Esophagus squamous epithelium (tissue), 4 donors: ENCODE data around the gene SLC12A2.

Source experiments
- POLR2A ChIP-seq, 4 donors: fragments of 450-650 bp; IDR thresholded peaks; one replicate each; pipeline ENCODE4 v1.6.1; 2017; ENCODE audit warnings: antibody characterized with exemption in 4 of 4, mild to moderate bottlenecking in 4 of 4, moderate library complexity in 3 of 4
- TF ChIP-seq, protein P1 (sequence below), 6 experiments: fragments of 450-650 bp in 4 of 6; fragments of 200-600 bp in 2 of 6; sonication (generic) in 2 of 6; IDR thresholded peaks; one replicate each; pipeline ENCODE4 v1.5.1; 2016 to 2019; ENCODE audit warnings: antibody characterized with exemption in 6 of 6, mild to moderate bottlenecking in 4 of 6, moderate library complexity in 4 of 6

DNA sequence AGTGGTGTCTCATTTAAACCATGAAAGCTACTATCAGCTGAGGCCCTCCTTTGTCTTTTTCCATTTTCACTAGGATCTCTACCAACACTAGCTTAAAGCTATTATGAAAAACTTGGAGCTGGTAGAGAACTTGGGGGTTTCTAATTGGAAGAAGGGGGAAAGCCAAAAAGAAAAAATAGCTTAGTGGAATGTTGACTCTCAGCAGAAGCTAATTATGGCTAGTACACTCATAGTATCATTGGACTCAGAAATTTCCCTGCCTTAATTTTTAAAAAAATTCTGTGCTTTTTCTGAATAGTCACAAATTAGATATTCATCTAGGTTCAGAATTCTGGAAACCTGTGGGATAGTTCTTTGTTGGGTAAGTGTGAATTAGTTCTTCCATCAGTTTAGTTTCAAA lies 8.0 kb downstream of the SLC12A2 start:
- TF ChIP-seq POLR2A (IDR thresholded peaks at IDR 0.05), result no peak
- TF ChIP-seq, protein P1, sequence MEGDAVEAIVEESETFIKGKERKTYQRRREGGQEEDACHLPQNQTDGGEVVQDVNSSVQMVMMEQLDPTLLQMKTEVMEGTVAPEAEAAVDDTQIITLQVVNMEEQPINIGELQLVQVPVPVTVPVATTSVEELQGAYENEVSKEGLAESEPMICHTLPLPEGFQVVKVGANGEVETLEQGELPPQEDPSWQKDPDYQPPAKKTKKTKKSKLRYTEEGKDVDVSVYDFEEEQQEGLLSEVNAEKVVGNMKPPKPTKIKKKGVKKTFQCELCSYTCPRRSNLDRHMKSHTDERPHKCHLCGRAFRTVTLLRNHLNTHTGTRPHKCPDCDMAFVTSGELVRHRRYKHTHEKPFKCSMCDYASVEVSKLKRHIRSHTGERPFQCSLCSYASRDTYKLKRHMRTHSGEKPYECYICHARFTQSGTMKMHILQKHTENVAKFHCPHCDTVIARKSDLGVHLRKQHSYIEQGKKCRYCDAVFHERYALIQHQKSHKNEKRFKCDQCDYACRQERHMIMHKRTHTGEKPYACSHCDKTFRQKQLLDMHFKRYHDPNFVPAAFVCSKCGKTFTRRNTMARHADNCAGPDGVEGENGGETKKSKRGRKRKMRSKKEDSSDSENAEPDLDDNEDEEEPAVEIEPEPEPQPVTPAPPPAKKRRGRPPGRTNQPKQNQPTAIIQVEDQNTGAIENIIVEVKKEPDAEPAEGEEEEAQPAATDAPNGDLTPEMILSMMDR (IDR thresholded peaks at IDR 0.05), result no peak
